ENCODE results near the gene PLCB3.
"Not testable (repeated sequence)": the region's sequence is repeated elsewhere in the genome, so short reads cannot be mapped to it uniquely, and the experiment has no call there.

The PLCB3 gene

GRCh38 chr11:64304316-64305072 is 53.2 kb downstream of the PLCB3 start:
- peak; percentile 89 for DNase-seq (ENCODE audit: low read depth)

GRCh38 chr11:64305075-64305690 is 53.9 kb downstream of the PLCB3 start, which contains the start of gene ESRRA:
Gene ESRRA (plus strand): TSS chr11:64305524. CDS start chr11:64307180, 1,656 bp downstream.
- peak; percentile 97 for DNase-seq (ENCODE audit: low read depth)

DNA sequence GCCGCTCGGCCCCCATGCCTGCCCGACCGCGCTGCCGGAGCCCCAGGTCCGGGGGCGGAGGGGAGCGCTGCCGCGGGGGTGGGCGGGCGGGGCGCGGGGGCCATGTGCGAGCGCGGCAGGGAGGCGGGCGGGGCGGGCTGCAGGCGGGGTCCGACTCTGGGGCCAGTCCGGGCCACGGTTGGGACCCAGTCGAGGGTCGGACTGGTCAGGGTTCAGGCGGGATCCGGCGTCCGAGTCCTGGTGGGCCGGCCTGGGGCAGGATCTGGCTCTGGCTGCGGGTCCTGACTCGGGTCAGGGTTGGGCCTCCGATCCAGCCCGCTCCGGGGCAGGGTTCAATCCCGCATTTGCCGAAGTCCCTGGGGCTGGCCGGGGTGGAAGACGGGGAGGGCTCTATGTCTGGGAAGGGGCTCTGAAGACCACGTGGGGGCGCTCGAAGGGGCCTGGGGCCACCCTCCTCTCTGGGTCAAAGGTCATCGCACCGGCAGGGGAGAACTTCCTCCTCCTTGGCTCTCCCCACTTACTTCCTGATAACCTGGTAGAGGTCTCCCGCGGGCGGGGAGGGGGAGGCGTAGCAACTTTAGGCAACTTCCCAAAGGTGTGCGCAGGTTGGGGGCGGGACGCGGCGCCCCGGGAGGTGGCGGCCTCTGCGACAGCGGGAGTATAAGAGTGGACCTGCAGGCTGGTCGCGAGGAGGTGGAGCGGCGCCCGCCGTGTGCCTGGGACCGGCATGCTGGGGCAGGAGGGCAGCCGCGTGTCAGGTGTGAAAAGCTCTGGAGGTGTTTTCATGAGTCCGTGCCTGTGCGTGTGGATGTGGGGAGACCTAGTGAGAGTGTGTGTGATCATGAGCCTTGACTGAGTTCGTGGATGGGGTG is 54.6 kb downstream of the PLCB3 start:
- peak; percentile 50 for DNase-seq (ENCODE audit: low read depth)

DNA sequence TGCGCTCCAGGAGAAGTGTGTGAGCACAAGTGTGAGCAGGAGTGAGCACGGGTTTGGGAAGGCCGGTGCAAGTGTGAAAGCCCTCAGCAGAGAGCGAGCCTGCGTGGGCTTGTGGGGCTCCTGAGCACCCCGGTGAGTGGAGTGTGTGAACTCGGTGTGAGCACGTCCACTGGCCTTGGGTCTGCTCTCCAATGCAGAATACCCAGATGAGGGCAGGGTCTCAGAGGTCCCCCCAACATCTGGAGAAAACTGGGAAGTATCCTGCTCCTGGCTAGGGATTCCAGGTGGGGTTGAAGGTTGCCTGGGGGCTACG is 55.2 kb downstream of the PLCB3 start:
- no peak for DNase-seq (ENCODE audit: low read depth)

DNA sequence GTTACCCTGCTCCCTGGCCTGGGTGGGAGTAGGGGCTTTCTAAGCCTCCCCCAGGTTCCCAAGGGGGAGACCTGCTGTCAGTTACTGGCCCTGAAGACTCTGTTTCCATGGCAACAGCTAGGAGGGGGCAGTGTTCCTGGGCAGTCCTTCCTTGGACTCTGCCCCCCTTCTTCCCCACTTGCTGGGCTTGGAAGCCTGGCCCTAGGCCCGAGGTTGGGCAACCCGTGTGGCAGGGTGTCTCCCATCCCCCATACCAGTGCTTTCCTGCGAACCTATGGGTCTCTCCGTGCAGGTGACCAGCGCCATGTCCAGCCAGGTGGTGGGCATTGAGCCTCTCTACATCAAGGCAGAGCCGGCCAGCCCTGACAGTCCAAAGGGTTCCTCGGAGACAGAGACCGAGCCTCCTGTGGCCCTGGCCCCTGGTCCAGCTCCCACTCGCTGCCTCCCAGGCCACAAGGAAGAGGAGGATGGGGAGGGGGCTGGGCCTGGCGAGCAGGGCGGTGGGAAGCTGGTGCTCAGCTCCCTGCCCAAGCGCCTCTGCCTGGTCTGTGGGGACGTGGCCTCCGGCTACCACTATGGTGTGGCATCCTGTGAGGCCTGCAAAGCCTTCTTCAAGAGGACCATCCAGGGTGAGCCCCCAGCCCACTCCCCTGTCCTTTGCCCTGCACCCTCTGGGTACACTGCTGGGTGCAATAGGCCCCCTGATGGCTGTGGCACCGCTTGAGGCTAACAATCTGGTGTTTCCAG is 55.7 kb downstream of the PLCB3 start:
- peak; percentile 29 for DNase-seq (ENCODE audit: low read depth)

- not testable (repeated sequence) for DNase-seq (ENCODE audit: low read depth)
These were observed 56.5 kb downstream of the PLCB3 start for GRCh38 chr11:64307795-64308194.

- no peak for DNase-seq (ENCODE audit: low read depth)
These were observed 61.6 kb downstream of the PLCB3 start for GRCh38 chr11:64312947-64313346.

DNA sequence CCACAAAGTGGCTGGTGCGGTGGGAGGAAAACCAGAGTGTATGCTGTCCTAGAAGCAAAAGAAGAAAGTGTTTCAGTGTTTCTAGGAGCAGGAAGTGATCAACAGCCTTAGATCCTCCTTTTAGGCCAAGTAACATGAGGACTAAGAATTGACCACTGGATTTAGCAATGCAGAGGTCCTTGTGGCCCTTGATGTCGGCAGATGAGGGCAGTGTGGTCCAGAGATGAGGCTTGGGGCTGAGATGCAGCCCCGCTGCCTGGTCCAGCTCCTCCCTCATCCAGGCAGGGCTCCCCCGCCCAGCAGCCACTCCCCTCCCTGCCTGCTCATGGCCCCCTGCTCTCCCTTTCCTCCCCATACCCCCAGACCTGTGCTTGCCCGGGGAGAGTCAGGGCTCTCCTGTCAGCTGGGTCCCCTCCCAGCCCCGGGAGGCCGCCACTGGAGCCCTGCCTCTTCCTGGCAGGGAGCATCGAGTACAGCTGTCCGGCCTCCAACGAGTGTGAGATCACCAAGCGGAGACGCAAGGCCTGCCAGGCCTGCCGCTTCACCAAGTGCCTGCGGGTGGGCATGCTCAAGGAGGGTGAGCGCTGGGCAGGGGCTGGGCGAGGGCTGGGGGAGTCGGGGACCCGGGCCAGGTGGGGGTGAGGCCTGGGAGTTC is 62.3 kb downstream of the PLCB3 start:
- DNase-seq (ENCODE audit: low read depth): no peak

DNA sequence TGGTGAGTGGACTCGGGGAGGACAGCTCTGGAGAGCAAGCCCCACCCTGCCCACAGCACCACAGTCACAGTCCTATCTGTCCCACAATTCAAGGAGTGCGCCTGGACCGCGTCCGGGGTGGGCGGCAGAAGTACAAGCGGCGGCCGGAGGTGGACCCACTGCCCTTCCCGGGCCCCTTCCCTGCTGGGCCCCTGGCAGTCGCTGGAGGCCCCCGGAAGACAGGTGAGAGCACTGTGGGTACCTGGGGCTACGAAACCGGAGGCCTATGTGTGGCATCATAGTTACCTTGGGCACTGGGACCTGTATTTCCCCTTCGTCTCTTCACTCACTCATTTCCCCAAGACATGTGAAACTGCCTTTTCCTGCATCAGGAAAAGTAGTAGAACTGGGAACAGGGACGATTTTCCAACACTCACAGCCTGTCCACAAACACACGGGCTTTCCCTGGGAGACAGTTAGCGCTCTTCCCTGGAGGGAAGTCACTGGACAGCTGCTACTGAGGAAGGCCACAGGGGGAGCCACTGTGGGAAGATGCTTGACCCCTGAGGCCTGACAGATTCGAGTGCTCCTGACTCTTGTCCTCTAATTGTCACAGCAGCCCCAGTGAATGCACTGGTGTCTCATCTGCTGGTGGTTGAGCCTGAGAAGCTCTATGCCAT is 62.9 kb downstream of the PLCB3 start:
- DNase-seq (ENCODE audit: low read depth): no peak

- DNase-seq (ENCODE audit: low read depth): no peak
These were observed 63.7 kb downstream of the PLCB3 start for GRCh38 chr11:64314805-64315561.

- DNase-seq (ENCODE audit: low read depth): not testable (repeated sequence)
These were observed 64.6 kb downstream of the PLCB3 start for GRCh38 chr11:64315667-64316526.

DNA sequence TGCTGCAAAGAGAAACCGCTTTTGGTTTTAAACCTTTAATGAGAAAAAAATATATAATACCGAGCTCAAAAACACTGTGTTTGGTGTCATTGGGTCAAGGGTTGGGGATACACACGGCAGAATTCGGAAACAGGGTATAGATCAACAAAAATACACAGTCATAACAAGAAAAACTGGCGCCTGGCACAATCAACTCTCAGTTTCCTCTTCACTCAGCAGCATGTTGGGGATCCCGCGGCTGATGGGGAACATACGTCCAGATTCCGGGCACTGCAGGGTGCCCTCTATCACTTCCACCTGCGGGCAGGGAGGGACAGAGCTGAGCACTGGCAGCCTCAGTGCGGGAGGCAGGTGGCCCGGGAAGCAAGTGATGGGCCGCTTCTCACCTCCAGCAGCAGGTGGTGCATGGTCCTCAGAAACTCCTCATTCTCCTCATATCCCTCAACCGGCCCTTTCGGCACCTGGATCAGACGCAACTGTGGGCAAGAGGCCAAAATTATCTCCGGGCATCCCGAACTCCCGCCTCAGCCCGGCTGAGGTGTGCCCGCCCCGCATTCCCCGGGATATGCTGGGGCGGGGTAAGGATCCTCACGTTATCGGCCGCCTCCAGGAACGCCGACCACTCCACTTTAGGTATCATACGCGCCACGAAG is 65.5 kb downstream of the PLCB3 start:
- DNase-seq (ENCODE audit: low read depth): no peak

DNA sequence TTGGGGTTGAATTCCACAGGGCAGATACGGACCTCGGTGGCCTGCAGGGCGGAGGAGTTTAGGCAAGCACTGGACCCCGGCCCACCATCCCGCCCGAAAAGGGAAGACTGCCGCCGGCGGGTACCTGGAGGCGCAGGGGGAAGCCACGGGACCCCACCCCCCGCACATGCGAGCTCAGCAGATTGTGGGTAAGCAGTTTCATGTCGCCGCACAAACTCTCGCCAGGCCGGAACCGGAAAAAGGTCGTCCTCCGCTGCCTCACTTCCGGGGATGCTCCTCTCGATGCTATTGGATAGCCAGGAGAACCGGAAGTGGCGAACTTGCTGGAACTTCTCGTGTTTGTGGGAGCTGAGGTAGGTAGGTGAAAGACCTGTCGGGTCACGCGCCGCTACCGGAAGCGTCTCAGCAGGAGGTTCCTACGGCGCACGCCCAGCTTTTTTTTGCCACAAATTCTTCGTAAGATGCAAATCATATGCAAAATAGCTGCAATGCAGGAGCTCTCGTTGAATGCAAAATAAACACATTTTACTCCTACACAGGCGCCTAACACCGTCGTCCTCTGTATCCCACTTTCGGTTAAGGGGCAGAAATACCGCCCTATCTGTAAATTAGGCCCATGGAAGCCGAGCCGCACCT is 66.1 kb downstream of the PLCB3 start, which contains the start of gene TRMT112:
TSS of gene TRMT112 (minus strand) at position 235 of the 636 bp plus-strand sequence. CDS start at position 202, 33 bp downstream.
- peak; percentile 98 for DNase-seq (ENCODE audit: low read depth)

- DNase-seq (ENCODE audit: low read depth): peak; percentile 98
These were observed 66.8 kb downstream of the PLCB3 start, which contains the start of gene PRDX5 for GRCh38 chr11:64317961-64318765. Gene PRDX5 (plus strand): TSS chr11:64318121. CDS start chr11:64318216, 95 bp downstream.
